GM21576 (cell line): ENCODE results near the gene EIF2S3.
"Not testable (repeated sequence)": the region's sequence is repeated elsewhere in the genome, so short reads cannot be mapped to it uniquely, and the experiment has no call there.

Source experiments
- ATAC-seq: cut with Tn5 transposase; IDR thresholded peaks from one replicate; pipeline ENCODE4 v1.9.1; 2021; ENCODE audit warnings: mild to moderate bottlenecking, moderate library complexity; ENCODE audit not compliant: unreplicated experiment

The EIF2S3 gene

GRCh38 chrX:24049643-24050042, 5.1 kb upstream of the EIF2S3 start:
- not testable (repeated sequence) for ATAC-seq

GRCh38 chrX:24050522-24051318, 4.0 kb upstream of the EIF2S3 start:
- ATAC-seq: not testable (repeated sequence)

DNA sequence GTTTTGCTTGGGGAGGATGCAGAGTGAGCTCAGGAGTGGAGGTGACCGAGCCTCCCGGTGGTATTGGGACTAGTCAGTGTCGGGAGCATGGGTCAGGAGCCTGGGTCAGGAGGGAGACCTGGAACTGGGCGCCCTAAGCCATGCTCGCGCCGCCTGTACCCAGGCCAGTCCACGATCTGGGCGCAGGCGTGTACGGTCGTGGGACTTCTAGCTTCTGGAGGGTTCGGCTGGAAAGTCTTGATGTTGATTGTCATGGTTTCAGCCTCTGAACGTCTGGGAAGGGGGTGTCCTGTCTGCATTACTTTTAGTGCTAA, 244 bp downstream of the EIF2S3 start:
- ATAC-seq: peak; percentile 13

DNA sequence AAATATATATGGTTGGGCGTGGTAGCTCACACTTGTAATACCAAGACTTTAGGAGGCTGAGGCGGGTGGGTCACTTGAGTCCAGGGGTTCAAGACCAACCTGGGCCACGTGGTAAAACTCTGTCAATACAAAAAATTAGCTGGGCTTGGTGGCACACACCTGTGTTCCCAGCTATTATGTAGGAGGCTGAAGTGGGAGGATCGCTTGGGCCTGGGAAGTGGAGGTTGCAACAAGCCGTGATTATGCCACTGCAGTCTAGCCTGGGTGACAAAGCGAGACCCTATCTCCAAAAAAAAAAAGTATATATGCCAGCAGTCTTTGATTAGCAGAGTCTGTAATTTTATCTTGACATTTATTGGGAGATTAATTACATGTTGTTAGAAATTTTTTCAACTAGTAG, 8.7 kb downstream of the EIF2S3 start:
- no peak for ATAC-seq

GRCh38 chrX:24069877-24070276, 15.1 kb downstream of the EIF2S3 start:
- no peak for ATAC-seq

- no peak for ATAC-seq
These were observed 24.7 kb downstream of the EIF2S3 start for GRCh38 chrX:24079411-24079810.

- ATAC-seq: peak; percentile 14
These were observed 25.5 kb downstream of the EIF2S3 start for GRCh38 chrX:24080245-24080644.

GRCh38 chrX:24080704-24081103, 25.9 kb downstream of the EIF2S3 start:
- ATAC-seq: peak; percentile 47

- peak; percentile 67 for ATAC-seq
These were observed 27.0 kb downstream of the EIF2S3 start for GRCh38 chrX:24081661-24082154.

GRCh38 chrX:24082447-24082846, 27.7 kb downstream of the EIF2S3 start:
- no peak for ATAC-seq

DNA sequence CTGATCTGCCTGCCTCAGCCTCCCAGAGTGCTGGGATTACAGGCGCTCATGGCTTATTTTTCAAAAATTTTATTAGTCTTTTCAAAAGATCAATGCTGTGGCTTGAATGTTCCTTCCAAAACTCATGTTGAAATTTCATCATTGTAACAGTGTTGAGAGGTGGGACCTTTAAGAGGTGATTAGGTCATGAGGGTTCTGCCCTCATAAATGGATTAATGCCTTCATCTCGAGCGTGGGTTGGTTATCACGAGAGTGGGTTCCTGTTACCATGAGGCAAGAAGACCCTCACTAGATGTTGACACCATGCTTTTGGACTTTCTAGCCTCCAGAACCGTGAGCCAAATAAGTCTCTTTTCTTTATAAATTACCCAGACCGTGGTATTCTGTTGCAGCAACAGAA, 30.3 kb downstream of the EIF2S3 start:
- ATAC-seq: no peak

- no peak for ATAC-seq
These were observed 35.8 kb downstream of the EIF2S3 start for GRCh38 chrX:24090300-24091200.

DNA sequence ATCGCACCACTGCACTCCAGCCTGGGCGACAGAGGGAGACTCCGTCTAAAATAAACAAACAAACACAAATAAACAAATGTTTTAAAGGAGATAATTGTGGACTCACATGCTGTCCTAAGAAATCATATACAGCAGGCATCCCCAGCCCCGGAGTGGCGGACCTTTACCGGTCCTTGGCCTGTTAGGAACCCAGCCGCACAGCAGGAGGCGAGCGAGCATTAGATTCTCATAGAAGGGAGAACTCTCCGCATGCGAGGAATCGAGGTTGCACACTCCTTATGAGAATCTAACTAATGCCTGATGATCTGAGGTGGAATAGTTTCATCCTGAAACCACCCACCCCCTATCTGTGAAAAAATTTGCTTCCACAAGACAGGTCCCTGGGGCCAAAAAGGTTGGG, 39.0 kb downstream of the EIF2S3 start:
- ATAC-seq: no peak

DNA sequence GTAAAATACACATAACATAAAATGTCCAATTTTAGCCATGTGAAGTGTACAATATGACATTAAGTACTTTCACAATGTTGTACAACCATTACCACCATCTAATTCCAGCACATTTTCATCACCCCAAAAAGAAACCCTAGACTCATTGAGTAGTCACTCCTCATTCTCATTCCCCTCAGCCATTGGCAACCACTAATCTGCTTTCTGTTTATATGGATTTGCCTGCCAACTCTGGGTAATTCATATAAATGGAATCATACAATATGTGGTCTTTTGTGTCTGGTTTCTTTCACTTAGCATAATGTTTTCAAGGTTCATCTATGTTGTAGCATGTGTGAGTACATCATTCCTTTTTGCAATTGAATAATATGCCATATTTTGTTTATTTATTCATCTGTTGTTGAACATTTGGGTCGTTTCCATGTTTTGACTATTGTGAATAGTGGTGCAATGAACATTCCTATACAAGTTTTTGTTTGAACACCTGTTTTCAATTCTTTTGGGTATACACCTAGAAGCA, 43.0 kb downstream of the EIF2S3 start:
- no peak for ATAC-seq

DNA sequence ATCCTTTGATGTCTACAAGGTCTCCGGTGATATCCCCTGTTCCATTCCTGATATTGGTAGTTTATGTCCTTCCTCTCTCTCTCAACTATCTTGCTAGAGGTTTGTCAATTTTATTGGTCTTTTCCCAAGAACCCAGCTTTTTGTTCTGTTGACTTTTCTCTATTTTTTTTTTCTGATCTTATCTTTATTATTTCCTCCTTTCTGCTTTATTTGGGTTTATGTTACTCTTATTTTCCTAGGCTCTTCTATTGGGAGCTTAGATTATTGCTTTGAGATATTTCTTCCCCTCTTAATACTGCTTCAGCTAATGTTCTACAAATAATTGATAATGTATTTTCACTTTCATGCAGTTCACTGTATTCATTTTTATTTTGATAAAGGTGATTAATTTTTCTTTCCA, 44.2 kb downstream of the EIF2S3 start:
- no peak for ATAC-seq

DNA sequence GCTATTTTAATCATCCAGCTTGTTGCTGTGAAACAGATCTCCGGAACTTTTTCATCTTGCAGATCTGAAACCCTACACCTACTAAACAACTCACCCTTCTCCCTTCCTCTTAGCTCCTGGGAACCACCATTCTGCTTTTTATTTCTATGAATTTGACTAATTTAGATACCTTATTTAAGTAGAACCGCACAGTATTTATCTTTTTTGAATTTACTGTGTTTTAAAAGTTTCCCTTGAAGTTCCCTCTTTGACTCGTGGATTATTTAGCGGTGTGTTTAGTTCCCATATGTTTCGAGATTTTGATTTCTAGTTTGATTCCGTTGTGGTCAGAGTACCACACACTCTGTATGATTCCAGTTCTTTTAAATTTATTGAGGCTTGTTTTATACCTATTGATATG, 44.6 kb downstream of the EIF2S3 start:
- no peak for ATAC-seq

- ATAC-seq: no peak
These were observed 46.0 kb downstream of the EIF2S3 start for GRCh38 chrX:24100713-24101112.

GRCh38 chrX:24110069-24110468, 55.3 kb downstream of the EIF2S3 start:
- no peak for ATAC-seq

GRCh38 chrX:24113181-24113580, 58.4 kb downstream of the EIF2S3 start:
- no peak for ATAC-seq

DNA sequence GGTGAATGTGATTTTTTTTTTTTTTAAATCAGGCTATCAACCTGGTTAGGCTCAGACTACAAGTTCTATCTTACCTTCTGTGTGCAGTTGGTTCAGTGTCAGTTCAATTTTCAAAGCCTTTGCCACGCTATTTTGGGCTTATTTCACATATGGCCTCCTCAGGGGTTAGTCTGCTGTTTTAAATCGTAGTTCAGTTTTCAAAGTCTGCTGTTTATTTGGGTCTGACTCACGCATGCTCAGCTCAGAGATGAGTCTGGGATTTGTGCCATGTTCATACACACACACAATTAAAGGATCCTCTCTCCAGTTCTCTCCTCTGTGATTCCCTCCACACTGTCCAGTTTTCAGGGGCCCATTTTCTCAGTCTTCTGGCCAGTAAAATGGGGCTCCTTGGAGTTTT, 62.5 kb downstream of the EIF2S3 start:
- no peak for ATAC-seq

DNA sequence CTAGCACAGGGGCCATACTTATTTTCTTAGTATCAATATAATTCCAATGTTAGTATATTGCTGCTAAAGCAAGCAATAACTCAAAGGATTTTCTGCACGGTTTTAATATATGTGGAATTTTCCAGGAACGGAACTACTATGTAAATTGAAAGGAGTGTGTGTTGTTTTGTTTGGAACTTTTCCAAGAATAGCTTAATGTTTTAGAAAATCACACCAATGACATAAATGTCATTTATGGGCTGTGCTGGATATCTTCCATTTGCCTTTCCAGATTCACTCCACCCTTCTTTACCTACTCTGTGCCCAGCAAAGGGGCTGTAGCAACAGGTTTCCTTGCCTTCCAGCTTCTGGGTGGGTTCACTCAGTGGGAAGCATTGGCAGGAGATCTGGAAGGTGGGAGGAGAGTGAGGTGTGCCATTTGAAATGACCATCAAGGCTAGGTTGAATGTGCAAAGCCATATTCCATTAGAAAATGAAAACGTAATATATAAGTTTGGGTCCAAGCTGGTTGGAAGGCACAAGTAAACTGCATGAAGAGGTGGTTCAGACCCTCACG, 69.6 kb downstream of the EIF2S3 start:
- ATAC-seq: no peak
